Fibroblast of skin of scalp (primary cell): Measurements from ENCODE around the gene KRTAP4-5.
A peak's percentile ranks its signal among the peaks of the same experiment; 100 is the strongest.
"Not testable (repeated sequence)": the region's sequence is repeated elsewhere in the genome, so short reads cannot be mapped to it uniquely, and the experiment has no call there.

ENCODE experiments used
- DNase-seq: peaks from one replicate; pipeline ENCODE4 v3.0.0-alpha.2; 2013

KRTAP4-5 gene

DNA sequence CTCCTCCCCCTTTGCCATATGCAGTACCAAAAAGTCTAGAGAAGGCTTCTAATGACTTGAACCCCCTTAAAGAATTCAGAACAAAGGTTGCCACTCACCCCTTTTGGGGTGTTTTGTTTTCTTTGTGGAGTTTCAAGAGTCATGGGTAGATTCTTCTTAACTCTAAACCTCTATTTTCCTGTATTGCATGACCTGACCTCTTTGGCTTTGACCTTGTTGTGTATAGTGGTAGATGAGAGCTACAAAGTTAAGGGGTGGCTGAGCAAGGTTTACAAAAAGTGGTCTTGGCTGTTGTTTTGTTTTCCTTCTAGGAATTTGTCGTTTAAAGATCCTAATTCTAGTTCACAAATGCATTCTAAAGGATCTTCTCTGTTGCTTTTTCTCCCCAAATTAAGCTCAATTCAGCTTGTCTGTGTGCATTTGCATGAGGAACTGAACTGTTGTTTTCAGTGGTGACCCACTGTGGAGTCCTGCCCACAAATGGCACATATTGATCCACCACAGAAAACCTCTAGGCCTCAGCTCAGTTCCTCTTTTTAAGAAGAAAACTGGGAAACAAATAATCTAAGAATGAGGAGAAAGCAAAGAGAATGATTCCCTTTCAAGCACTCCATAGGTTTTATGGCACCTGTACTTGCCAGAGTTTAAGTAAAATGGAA is 40.8 kb downstream of the KRTAP4-5 start:
- not testable (repeated sequence) for DNase-seq

DNA sequence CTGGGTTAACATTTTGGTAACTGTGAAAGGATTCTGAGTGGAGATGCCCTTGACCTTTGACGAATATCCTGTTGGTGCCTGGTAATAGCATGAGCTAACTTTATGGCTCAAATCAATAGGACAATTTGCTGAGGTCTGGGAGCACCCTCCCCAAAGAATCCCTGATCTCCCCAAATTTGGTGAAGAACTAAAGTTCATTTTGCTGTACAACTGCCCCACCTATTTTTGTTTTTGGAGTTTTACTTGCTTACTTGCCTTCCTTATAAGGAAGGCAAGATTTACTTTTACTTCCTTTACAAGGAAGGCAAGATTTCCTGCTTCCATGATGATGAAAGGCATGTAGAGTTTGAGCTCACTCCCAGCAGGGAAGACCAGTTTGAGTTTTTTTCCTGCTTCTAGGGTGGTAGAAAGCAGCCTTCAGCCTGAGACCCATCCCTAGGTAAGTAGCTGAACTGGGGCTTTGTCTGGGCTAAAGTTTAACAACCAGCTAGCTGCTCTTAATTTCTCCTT is 41.6 kb downstream of the KRTAP4-5 start:
- peak; percentile 34 for DNase-seq

DNA sequence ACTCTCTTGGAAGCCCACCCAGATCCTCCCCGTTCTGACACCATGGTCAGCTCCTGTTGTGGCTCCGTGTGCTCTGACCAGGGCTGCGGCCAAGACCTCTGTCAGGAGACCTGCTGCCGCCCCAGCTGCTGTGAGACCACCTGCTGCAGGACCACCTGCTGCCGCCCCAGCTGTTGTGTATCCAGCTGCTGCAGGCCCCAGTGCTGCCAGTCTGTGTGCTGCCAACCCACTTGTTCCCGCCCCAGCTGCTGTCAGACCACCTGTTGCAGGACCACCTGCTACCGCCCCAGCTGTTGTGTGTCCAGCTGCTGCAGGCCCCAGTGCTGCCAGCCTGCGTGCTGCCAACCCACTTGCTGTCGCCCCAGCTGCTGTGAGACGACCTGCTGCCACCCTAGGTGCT is 44.3 kb downstream of the KRTAP4-5 start, which contains the start of gene KRTAP4-9:
TSS of gene KRTAP4-9 (plus strand) at position 43 of the 400 bp plus-strand sequence. CDS start at position 43, 0 bp downstream.
- DNase-seq, result not testable (repeated sequence)

DNA sequence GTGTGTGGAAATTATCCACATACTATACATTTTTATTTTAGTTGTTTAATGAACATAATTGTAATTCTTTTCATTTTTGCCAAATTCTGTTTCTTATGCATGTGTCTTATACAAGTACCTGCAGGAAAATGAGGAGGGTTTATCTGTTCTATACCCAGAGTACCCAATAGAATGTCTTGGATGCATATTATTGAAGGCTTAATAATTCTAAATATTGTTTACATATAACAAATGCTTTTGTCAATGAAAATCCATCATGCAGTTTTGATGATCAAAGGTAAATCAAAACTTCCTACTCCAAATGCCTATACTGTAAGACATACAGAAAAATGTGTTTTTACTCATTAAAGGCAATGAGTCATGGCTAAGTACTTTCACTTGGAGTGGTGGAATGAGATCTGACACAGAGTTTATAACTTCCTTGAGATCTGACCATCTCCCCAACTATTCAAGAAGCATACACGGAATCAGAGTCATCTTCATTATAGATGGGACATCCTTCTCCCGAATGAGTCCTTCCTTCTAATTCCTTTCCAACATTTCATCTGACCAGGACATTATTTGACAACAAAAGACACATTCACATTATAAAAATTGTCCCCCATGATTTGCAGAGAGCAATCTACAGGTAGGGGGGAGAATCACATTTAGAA is 45.1 kb downstream of the KRTAP4-5 start:
- peak; percentile 84 for DNase-seq

DNA sequence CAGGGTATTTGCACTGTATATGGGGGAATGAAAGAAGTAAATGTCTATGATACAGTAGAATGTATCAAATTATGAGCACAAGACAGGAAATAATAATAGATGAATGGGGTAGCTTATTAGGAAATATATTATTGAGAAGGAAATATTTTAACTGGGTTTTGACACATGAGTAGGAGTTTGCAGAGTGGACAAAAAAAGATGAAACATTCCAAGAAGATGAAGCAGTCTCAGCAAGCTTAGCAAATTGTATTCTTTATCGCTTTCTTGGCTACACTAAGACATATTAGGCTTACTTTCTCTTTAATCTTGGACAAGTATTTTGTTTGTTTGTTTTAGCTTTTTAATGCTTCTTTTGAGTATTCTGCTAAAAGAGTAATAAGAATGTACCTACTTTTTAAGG is 45.7 kb downstream of the KRTAP4-5 start:
- no peak for DNase-seq

DNA sequence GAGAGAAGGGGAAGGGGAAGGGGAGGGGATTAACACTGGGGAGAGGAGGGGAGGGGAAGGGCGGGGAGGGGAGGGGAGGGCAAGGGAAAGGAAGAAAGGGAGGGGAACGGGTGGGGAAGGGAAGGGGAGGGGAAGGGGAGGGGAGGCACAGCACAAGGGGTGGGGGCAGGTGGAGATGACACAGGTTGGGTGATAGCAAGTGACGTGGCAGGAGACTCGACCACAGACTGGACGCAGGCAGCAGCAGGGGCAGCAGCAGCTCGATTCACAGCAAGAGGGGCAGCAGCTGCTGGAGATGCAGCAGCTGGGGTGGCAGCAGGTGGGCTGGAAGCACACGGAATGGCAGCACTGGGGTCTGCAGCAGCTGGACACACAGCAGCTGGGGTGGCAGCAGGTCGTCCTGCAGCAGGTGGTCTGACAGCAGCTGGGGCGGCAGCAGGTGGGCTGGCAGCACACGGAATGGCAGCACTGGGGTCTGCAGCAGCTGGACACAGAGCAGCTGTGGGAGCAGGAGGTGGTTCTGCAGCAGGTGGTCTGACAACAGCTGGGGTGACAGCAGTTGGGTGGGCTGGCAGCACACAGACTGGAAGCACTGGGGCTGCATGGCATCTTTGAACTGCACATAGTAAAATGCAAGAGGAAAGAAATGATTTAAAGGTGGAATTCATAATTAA is 47.9 kb downstream of the KRTAP4-5 start, which contains the start of gene KRTAP4-16:
TSS of gene KRTAP4-16 (minus strand) at position 624 of the 674 bp plus-strand sequence. CDS start at position 624, 0 bp downstream.
- no peak for DNase-seq

DNA sequence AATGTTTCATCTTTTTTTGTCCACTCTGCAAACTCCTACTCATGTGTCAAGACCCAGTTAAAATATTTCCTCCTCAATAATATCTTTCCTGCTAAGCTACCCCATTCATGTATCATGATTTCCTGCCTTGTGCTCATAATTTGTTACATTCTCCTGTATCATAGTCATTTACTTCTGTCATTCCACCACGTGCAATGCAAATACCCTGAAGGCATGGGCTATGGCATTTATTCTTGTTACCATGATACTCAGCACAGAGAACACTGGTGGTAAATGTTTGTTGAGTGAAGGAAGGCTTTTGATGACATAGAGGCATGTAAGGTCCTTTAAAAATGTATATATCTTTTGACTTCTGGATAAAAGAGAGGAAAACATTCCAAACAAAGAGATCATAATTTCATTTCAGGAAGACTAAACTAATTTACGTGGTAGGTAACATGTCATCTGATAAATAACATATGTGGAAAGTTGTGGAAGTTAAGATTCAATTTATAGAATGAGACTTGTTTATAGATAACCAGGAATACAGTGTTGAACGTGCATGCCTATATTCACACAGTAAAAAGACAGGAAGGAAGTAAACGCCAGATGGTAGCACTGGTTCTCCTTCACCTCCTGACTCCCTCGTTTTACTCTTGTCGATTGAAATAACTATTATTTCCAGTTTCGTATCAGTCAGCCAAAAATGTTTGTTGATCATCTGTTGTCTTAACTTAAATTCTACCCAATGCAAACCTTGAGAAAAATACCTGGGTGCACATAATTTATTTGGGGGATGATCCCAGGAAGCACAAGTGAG is 49.7 kb downstream of the KRTAP4-5 start:
- peak; percentile 91 for DNase-seq
